Neural progenitor cell (in vitro differentiated cells): ENCODE results near the gene CIB4. TPM values are rescaled to one million over a fixed set of nuclear protein-coding genes. Genes with fewer than 3 reads are reported as not detected.

Source experiments
- DNase-seq: peaks from one replicate; pipeline ENCODE4 v3.0.0-alpha.2; 2016; ENCODE audit warnings: low spot score
- H2AFZ ChIP-seq: fragments of 200-600 bp; sonication (generic); replicated peaks from 2 replicates; pipeline ENCODE4 v1.6.1; 2016; ENCODE audit warnings: antibody characterized with exemption
- H3F3A ChIP-seq: fragments of 200-600 bp; sonication (generic); 2 replicates; pipeline ENCODE4 v1.6.1; 2016; ENCODE audit warnings: antibody characterized with exemption, low read depth
- H3K27ac ChIP-seq: fragments of 200-600 bp; sonication (generic); 2 replicates; pipeline ENCODE4 v1.5.1; 2016; ENCODE audit warnings: mild to moderate bottlenecking
- H3K27me3 ChIP-seq: fragments of 200-600 bp; sonication (generic); 2 replicates; pipeline ENCODE4 v1.6.1; 2016; ENCODE audit warnings: mild to moderate bottlenecking, moderate library complexity
- H3K36me3 ChIP-seq: fragments of 200-600 bp; sonication (generic); 2 replicates; pipeline ENCODE4 v1.5.1; 2016
- H3K4me1 ChIP-seq: fragments of 200-600 bp; sonication (generic); 2 replicates; pipeline ENCODE4 v1.6.1; 2016; ENCODE audit warnings: mixed run types
- H3K4me2 ChIP-seq: fragments of 200-600 bp; sonication (generic); 2 replicates; pipeline ENCODE4 v1.6.1; 2016
- H3K4me3 ChIP-seq: fragments of 200-600 bp; sonication (generic); 2 replicates; pipeline ENCODE4 v1.5.1; 2016
- H3K79me2 ChIP-seq: fragments of 200-600 bp; sonication (generic); 2 replicates; pipeline ENCODE4 v1.6.1; 2016; ENCODE audit warnings: low read depth
- H3K9ac ChIP-seq: fragments of 200-600 bp; sonication (generic); 2 replicates; pipeline ENCODE4 v1.6.1; 2016
- H3K9me3 ChIP-seq: fragments of 200-600 bp; sonication (generic); 2 replicates; pipeline ENCODE4 v1.5.1; 2016; ENCODE audit warnings: low read depth
- H4K20me1 ChIP-seq: fragments of 200-600 bp; sonication (generic); 2 replicates; pipeline ENCODE4 v1.6.1; 2016; ENCODE audit warnings: low read depth
- H3K27ac Mint-ChIP-seq: 3 replicates; pipeline ENCODE4 v1.8.0; 2021; ENCODE audit warnings: mixed read lengths
- H3K27me3 Mint-ChIP-seq: 2 replicates; pipeline ENCODE4 v1.8.0; 2022; ENCODE audit warnings: low read depth, mild to moderate bottlenecking, inconsistent platforms, moderate library complexity, mixed read lengths; ENCODE audit not compliant: insufficient read depth
- H3K36me3 Mint-ChIP-seq: 3 replicates; pipeline ENCODE4 v1.8.0; 2021; ENCODE audit warnings: mixed read lengths
- H3K4me1 Mint-ChIP-seq: 3 replicates; pipeline ENCODE4 v1.8.0; 2021; ENCODE audit warnings: mixed read lengths
- H3K4me3 Mint-ChIP-seq: 3 replicates; pipeline ENCODE4 v1.8.0; 2021; ENCODE audit warnings: mild to moderate bottlenecking, moderate library complexity, mixed read lengths
- H3K9me3 Mint-ChIP-seq: 3 replicates; pipeline ENCODE4 v1.8.0; 2020; ENCODE audit warnings: mixed read lengths
- EZH2 ChIP-seq: fragments of 200-600 bp; sonication (generic); IDR thresholded peaks from 2 replicates; pipeline ENCODE4 v1.6.1; 2017; ENCODE audit warnings: antibody characterized with exemption, mild to moderate bottlenecking, moderate library complexity
- EZH2phosphoT487 ChIP-seq: fragments of 200-600 bp; sonication (generic); IDR thresholded peaks from 2 replicates; pipeline ENCODE4 v1.6.1; 2017; ENCODE audit warnings: antibody characterized with exemption
- total RNA-seq: library from RNA; depleted of rRNA; stranded (reverse); fragments of >200 nt; gene quantifications from 2 replicates; pipeline ENCODE4 v1.2.3, GENCODE V29; 2015; ENCODE audit warnings: low replicate concordance
- TF ChIP-seq, protein P1 (sequence below): fragments of 200-600 bp; sonication (generic); IDR thresholded peaks from 2 replicates; pipeline ENCODE4 v1.5.1; 2017; ENCODE audit warnings: antibody characterized with exemption, mild to moderate bottlenecking

Gene CIB4
- total RNA-seq, 1 donor from 2014 or later: not detected

- no peaks in the 10 kb centered on the region for H3K36me3 ChIP-seq
- no peaks in the 10 kb centered on the region for H3K9me3 ChIP-seq
- no peak for DNase-seq
- Mint-ChIP-seq H3K4me3 (no peak overlapping the region), H3K27me3 (peaks cover 13% of the 10 kb centered on the region), H3K36me3 (no peaks in the 10 kb centered on the region), H3K27ac (no peak overlapping the region), H3K4me1 (peaks cover 20% of the 10 kb centered on the region), H3K9me3 (no peaks in the 10 kb centered on the region)
- no peak overlapping the region for H3K27ac ChIP-seq
- H3K9ac ChIP-seq: no peak overlapping the region
- no peak overlapping the region for H2AFZ ChIP-seq
- peaks cover 14% of the 10 kb centered on the region for H3F3A ChIP-seq
- H3K27me3 ChIP-seq: peaks cover 5% of the 10 kb centered on the region
- H3K79me2 ChIP-seq: no peaks in the 10 kb centered on the region
- TF ChIP-seq, protein P1, sequence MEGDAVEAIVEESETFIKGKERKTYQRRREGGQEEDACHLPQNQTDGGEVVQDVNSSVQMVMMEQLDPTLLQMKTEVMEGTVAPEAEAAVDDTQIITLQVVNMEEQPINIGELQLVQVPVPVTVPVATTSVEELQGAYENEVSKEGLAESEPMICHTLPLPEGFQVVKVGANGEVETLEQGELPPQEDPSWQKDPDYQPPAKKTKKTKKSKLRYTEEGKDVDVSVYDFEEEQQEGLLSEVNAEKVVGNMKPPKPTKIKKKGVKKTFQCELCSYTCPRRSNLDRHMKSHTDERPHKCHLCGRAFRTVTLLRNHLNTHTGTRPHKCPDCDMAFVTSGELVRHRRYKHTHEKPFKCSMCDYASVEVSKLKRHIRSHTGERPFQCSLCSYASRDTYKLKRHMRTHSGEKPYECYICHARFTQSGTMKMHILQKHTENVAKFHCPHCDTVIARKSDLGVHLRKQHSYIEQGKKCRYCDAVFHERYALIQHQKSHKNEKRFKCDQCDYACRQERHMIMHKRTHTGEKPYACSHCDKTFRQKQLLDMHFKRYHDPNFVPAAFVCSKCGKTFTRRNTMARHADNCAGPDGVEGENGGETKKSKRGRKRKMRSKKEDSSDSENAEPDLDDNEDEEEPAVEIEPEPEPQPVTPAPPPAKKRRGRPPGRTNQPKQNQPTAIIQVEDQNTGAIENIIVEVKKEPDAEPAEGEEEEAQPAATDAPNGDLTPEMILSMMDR: no peak
- no peak for TF ChIP-seq EZH2phosphoT487
- no peaks in the 10 kb centered on the region for H4K20me1 ChIP-seq
- H3K4me3 ChIP-seq: no peak overlapping the region
- H3K4me1 ChIP-seq: peaks cover 17% of the 10 kb centered on the region
- no peak overlapping the region for H3K4me2 ChIP-seq
Observed at GRCh38 chr2:26570083-26570430, 71.1 kb downstream of the CIB4 start.

DNA sequence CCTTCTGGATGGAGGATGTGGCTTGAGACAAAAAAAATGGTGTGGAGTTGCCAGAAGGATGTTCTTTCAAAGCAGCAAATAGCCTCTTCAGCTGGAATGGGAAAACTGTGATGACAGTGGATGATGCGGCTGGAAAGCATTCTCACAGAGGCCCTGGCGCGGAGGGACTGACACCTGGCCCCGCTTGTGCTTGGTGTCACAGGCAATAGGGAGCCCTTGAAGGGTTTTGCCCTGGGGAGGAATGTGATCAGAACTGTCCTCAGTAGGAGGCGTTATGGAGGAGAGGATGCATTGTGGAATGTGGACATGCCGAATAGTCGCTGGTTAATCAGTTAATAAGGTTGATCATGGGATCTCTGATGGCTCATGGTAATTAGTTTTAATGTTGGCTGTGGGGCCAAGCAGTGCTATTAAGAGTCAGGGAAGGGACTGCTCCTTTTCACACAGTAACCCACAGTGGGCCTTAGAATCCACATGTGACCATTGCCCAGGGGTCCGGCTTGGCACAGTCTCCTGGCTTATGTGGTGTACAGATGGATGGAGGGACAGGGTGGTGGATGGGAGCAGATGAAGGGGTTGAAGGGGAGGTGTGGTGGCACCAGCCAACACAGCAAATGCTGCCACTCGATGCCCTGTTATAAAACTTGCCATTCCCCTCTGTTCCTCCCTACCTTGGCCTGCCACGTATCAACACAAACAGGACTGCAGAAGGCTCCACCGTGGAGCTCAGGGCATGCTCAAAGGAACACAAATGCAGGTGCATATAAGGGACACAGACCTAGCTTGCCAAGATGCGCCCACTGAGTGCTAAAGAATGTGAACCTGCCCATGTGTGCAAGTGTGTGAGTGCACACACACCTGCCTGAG lies 71.7 kb downstream of the CIB4 start:
- H3K9me3 ChIP-seq: no peaks in the 10 kb centered on the region
- H3K27ac ChIP-seq: no peak overlapping the region
- Mint-ChIP-seq H3K9me3 (no peaks in the 10 kb centered on the region), H3K27me3 (peaks cover 11% of the 10 kb centered on the region), H3K27ac (no peak overlapping the region), H3K4me3 (no peak overlapping the region), H3K4me1 (peaks cover 20% of the 10 kb centered on the region), H3K36me3 (no peaks in the 10 kb centered on the region)
- H2AFZ ChIP-seq: no peak overlapping the region
- peaks cover 14% of the 10 kb centered on the region for H3F3A ChIP-seq
- DNase-seq: no peak
- H4K20me1 ChIP-seq: no peaks in the 10 kb centered on the region
- peaks cover 5% of the 10 kb centered on the region for H3K27me3 ChIP-seq
- H3K9ac ChIP-seq: no peak overlapping the region
- no peaks in the 10 kb centered on the region for H3K36me3 ChIP-seq
- no peak for TF ChIP-seq EZH2phosphoT487
- TF ChIP-seq, protein P1: no peak
- TF ChIP-seq EZH2: no peak
- H3K4me2 ChIP-seq: no peak overlapping the region
- peaks cover 17% of the 10 kb centered on the region for H3K4me1 ChIP-seq
- no peak overlapping the region for H3K4me3 ChIP-seq
- H3K79me2 ChIP-seq: no peaks in the 10 kb centered on the region

DNA sequence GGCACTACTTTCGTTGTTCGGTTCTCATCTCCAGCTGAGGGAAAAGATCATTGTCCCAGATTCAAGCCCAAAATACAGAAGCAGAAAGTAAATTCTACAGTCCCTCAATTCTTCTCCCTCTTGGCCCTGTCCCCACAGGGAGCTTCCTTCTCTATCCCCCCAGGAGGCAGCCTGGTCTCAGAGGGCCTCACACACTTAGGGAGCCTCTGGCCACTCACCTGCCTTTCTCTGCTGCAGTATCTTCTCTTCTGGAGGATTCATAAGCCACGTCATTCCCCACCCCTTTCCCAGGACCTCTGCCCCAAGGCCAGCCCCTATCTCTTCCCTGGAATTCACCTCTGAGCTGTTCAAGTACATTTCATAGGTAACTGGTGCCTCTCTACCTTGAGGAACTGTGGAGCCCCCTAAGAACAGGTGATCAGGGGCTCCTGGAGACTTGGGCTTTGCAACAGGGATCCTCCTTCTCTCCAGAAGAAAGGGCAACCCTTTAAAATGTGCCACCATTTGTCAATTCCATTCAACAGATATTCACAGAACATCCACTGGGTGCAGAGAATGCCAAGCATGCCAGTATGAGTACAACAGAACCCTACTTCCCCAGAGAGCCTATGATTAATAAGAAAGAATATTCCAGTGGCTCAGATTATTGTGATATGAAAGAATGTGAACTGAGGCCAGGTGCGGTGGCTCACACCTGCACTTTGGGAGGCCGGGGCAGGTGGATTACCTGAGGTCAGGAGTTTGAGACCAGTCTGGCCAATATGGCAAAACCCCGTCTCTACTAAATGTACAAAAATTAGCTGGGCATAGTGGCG lies 72.9 kb downstream of the CIB4 start:
- H3K27ac Mint-ChIP-seq: no peak overlapping the region
- H3K4me1 ChIP-seq: peaks cover 17% of the 10 kb centered on the region
- peaks cover 14% of the 10 kb centered on the region for H3F3A ChIP-seq
- H3K79me2 ChIP-seq: no peaks in the 10 kb centered on the region
- H3K4me2 ChIP-seq: peak overlapping the region; percentile 12
- H3K9ac ChIP-seq: no peak overlapping the region
- no peak for DNase-seq
- no peaks in the 10 kb centered on the region for H3K36me3 ChIP-seq
- H3K4me3 Mint-ChIP-seq: no peak overlapping the region
- peaks cover 5% of the 10 kb centered on the region for H3K27me3 ChIP-seq
- H3K27ac ChIP-seq: no peak overlapping the region
- H3K9me3 ChIP-seq: no peaks in the 10 kb centered on the region
- H3K4me3 ChIP-seq: no peak overlapping the region
- H3K27me3 Mint-ChIP-seq: peaks cover 13% of the 10 kb centered on the region
- no peak overlapping the region for H2AFZ ChIP-seq
- H3K9me3 Mint-ChIP-seq: no peaks in the 10 kb centered on the region
- H3K36me3 Mint-ChIP-seq: no peaks in the 10 kb centered on the region
- no peak for TF ChIP-seq EZH2
- no peak for TF ChIP-seq EZH2phosphoT487
- TF ChIP-seq, protein P1: no peak
- H4K20me1 ChIP-seq: no peaks in the 10 kb centered on the region
- peaks cover 22% of the 10 kb centered on the region for H3K4me1 Mint-ChIP-seq
